HG03442 (cell line): Measurements from ENCODE around the gene ARHGEF10L.

ENCODE experiments used
- ATAC-seq: cut with Tn5 transposase; IDR thresholded peaks from one replicate; pipeline ENCODE4 v1.9.1; 2021; ENCODE audit warnings: mild to moderate bottlenecking, moderate library complexity; ENCODE audit not compliant: unreplicated experiment

Gene ARHGEF10L

DNA sequence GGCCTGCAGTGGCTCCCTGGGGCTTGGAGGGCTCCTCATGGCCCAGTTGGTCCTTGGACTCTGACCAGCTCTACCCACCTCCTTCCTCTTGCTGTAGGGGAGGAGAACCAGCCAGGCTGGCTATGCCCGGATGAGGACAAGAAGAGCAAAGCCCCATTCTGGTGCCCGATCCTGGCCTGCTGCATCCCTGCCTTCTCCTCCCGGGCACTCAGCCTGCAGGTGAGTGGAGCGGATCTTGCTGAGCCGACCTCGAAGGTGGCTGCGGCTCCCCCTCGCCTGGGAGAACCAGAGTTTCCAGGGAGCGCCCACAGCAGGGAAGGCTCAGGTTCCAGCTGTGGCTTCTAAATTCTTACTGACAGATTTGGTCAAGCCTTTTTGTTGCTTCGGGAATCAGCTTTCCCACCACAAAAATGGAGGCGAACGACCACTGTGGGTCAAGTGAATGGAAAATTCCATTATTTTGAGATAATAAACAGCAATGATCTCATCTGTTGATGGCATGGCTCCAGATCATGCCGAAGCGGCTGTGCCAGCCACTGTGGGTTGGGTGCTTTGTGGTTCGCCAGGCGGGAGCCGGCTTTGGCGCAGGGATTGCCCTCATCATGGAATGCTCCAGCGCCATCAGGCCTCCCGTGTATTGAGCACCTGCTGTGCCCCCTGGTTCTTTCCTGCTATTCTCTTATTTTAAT is 109.1 kb downstream of the ARHGEF10L start:
- ATAC-seq: no peak

DNA sequence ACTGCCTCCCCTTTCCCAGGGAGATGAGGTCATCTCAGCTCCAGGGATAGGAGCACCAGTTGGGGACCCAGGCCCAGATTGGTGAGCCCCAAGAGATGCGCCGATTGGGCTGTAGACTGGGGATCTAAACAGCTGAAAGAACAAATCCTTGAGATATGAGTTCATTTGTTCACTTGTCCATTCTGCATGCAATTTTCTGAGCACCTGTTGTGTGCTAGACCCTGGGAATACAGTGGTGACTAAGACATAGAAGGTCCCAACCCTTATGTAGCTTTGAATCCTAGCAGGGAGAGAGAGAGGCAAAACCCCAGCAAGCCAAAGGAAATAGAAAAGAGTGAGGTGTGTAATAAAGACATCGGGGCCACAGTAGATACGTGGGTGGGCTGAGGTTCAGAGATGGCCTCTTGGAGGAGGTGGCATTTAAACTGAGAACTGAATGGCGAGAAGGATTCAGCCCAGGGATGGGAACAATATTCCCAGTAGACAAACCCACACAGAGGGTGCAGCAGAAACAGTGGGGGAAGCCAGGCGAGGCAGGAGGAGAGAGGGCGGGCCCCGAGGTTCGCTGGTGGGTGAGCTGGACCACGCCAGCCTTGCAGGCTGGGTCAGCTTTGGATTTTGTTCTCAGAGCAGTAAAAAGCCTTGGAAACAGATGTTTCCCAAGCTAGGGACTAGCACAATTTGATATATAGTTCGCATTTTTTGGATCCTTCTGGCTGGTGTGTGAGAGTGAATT is 110.0 kb downstream of the ARHGEF10L start:
- no peak for ATAC-seq

DNA sequence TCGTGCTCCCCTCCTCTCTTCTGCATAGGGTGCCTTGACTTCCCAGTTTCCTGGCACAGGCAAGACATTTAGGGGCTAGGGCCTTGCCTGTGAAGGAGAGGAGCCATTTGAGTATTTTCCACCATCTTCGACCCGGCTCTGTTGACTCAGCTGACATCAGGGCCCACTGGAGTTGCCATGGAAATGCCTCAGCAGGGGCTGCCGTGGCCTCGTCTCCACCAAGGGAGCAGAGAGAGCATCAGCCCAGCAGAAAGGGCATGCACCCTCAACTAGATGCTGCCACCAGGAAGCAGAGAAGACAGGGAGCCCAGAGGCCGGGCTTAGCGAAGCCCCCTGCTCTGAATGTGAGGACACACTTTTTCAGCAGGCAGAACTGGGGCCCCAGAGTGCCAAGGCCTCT is 113.8 kb downstream of the ARHGEF10L start:
- ATAC-seq: no peak

DNA sequence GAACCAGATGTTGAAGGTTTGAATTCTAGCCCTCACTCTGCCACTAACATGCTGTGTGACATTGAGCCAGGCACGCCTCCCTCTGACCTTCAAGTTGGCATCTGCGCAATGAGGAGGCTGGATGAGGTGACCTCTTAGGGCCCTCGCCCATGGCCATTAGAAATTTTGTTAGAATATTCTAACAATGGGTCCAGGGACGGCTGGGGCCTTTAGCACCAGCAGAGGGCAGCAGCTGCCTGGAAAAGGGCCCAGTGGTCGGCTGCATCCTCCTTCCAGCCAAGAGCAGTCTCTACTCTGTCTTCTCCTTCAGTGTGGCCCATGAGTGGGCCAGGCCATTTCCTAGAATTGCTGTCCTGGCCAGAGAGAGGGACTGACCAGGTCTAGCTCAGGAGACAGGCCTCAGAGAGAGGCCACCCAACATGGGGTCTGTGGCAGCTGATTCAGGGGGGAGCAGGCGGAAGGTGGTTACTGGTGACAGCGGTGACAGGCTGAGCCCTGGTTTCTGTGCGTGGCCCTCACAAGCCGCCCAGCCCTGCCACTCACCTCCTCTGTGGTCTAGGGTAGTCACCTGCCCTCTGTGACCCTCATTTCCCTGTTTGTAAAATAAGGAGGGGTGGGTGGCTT is 114.3 kb downstream of the ARHGEF10L start:
- ATAC-seq: no peak

- ATAC-seq: no peak
Measured at GRCh38 chr1:17654519-17654918, 115.0 kb downstream of the ARHGEF10L start.

DNA sequence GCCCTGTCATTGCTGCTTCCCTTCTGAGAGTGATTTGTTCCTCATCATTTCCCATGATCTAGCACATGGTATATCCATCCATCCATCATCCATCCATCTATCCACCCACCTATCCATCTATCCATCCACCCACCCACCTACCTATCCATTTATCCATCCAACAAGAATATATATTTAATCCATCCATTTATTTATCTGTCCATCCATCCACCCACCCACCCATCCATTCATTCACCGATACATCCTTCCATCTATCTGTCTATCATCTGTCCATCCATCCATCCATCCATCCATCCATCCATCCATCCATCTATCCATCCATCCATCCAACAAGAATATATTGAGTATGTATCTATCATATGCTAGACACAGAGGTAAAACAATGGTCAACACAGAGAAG is 115.7 kb downstream of the ARHGEF10L start:
- ATAC-seq: no peak

DNA sequence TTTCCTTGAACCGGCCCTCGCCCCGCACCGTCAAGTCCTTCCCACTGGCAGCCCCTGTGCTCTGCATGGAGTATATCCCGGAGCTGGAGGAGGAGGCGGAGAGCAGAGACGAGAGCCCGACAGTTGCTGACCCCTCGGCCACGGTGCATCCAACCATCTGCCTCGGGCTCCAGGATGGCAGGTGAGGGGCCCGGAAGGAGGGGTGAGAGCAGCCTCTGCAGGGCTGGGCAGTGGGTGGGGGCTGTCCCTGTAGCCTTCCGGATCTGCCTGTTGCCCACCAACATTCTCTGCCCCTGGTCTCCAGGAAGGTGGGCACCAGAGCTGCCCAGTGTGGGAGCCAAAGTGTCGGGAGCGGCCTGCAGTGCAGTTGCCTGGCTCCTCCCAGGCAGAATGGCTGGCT is 116.4 kb downstream of the ARHGEF10L start:
- ATAC-seq: no peak

- ATAC-seq: no peak
Measured at GRCh38 chr1:17657436-17657835, 117.9 kb downstream of the ARHGEF10L start.

DNA sequence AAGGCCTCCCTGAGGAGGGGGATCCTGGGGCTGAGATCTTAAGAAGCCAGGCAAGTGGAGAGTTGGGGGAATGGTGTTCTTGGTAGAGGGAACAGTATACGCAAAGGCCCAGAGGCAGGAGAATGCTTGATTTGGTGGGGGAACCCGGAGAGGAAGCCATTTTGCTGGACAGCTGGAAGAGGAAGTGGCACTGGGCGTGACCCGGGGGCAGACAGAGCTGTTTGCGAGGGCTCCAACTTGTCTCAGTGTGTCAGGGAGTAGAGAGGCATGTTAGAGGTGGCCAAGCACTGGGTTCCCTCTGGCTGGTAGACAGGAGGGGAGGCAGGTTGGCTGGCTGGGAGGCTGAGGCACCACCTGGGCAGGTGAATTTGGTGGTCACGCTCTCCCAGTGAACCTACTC is 119.3 kb downstream of the ARHGEF10L start:
- ATAC-seq: no peak

DNA sequence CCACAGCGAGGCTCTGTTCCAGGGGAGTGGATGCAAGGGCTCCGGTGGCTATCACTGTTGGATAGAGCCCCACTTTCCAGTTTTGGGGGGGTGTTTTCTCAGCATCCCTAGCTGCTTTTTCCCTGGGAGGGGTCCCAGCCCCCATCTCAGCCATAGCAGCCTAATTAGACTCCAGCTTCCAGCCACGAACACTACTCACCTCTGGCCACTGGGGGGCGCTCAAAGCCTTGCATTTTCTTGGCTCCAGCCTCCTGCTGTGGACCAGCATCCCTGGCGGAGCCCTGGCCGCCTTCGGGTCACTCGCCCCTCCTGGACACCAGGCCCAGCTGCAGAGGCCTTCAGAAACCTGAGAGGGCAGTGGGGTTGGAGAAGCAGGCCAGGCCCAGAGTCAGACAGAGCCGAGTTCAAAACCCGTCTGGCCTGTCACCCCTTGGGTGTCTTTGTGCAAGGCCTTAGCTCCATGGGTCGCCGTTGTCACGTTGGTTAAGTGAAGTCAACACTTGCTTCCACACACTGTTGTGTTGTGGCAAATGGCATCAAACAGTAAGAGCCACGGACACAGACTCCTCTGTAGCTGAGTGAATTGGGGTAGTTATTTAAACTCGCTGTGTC is 122.2 kb downstream of the ARHGEF10L start:
- no peak for ATAC-seq

DNA sequence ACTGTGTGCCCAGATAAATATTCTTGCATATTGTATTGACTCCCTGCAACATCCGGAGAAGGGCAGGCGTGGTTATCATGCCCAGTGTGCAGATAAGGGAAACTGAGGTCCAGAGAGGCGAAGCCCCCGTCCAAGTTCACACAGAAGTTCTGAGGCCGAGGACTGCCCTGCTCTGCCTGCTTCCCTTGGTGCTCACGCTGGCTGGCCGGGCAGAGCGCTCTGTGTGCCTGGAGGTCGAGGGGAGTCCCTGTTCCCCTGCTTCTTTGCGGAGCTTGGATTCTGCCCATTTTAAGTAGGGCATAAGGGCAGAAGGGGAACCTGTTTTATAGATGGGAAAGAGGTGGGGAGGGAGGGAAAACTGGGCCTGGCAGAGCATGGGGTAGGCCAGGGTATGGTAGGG is 122.8 kb downstream of the ARHGEF10L start:
- no peak for ATAC-seq

DNA sequence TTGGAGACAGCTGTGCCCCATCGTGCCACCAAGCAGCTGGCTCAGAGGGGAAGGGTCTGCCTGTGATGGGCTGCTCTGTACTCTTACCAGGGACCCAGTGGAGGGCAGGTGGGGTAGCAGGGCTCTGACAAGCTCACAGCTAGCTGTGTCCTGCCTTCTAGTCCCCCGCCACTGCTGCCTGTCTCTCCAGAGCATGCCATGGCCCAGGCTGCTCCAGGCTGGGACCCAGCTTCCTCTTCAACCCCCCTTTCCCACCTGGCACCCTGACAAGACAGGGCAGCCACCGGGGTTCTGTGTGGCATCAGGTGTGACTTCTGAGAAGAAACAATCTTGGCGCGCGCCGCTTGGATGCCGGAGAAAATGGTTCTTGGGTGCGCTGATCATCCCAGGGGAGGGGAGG is 123.3 kb downstream of the ARHGEF10L start:
- ATAC-seq: no peak

DNA sequence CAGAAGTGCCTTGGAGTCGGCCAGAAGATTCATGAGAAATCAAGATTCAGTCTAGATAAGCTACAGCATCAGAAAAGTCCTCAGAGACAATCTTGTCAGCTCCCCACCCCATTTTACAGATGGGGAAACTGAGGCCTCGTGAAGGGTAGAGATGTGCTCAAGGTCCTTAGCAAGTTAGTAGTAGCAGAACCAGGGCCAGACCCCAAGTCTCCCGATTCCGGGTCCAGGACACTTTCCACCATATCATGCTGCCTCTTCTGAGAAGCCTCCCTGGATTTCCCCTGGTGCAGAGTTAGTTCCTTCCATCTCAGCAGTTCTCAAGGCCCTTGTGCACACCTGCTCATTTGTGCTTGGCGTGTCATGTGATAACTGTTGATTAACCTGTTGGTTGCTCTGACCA is 124.1 kb downstream of the ARHGEF10L start:
- ATAC-seq: no peak

- no peak for ATAC-seq
Measured at GRCh38 chr1:17664322-17664721, 124.8 kb downstream of the ARHGEF10L start.

GRCh38 chr1:17665054-17665453 is 125.6 kb downstream of the ARHGEF10L start:
- no peak for ATAC-seq

GRCh38 chr1:17665950-17666720 is 126.6 kb downstream of the ARHGEF10L start:
- no peak for ATAC-seq

DNA sequence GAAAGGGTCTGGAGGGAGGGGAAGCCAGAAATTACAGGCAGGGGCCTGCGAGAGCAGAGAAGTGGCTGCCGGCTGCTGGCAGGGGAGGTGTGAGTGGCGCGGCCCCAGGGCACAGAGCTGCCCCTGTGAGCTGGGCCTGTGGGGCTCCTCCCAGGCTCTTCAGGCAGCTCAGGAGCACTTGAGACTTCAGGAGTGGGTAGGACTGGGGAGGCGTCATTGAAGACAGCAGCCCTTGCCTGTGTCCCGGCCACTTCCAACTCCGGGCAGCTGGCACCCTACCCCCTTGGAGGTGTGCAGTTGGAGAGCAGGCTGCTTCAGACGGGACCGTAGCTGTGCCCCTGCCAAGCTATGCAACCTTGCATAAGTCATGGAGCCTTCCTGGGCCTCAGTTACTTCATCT is 128.1 kb downstream of the ARHGEF10L start:
- ATAC-seq: no peak

GRCh38 chr1:17668195-17668594 is 128.7 kb downstream of the ARHGEF10L start:
- no peak for ATAC-seq

DNA sequence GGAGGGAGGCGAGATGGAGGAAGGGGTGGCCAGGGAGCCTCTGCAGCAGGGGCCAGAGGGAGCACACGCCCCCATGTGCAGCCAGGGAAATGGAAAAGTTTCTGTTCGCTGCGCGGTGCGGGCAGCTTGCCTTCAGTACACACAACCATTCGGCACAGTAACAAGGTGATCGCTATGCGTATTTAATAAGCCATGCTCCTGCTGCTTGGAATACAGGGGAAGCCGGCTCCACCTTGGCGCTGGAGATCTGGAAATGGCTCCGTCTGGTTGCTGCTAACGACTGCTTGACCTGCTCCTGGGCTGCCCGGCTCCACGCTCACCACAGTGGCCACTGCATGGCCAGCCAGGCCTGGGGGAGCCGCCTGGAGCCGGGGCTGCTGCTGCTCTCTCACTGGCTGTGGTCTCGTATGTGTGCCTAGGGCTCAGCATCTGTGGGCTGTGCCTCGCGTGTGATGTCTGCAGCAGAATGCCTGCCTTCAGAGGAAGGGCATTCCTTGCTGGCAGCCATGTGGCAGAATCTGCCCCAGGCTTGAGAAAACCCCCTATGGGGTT is 129.2 kb downstream of the ARHGEF10L start:
- ATAC-seq: no peak

- ATAC-seq: no peak
Measured at GRCh38 chr1:17669305-17669704, 129.8 kb downstream of the ARHGEF10L start.
